Keratinocyte (primary cell): ENCODE results near the gene R3HCC1L.

Experiments used
- EZH2 ChIP-seq: IDR thresholded peaks from one replicate; pipeline ENCODE4 v1.6.1; 2012; ENCODE audit warnings: inconsistent platforms, mild to moderate bottlenecking, low read length, moderate library complexity
- TF ChIP-seq, protein P1 (sequence below), 3 experiments: IDR thresholded peaks in 1 of 3; conservative IDR thresholded peaks in 1 of 3; optimal IDR thresholded peaks in 1 of 3; 2 replicates in 2 of 3; 3 replicates in 1 of 3; pipeline versions ENCODE3 to v1.5.1; 2011; ENCODE audit warnings: low read length in 3 of 3, mild to moderate bottlenecking in 3 of 3, moderate library complexity in 2 of 3, control low read depth in 1 of 3, inconsistent platforms in 1 of 3; ENCODE audit not compliant: insufficient read depth in 2 of 3; ENCODE audit errors: extremely low read depth in 1 of 3

DNA sequence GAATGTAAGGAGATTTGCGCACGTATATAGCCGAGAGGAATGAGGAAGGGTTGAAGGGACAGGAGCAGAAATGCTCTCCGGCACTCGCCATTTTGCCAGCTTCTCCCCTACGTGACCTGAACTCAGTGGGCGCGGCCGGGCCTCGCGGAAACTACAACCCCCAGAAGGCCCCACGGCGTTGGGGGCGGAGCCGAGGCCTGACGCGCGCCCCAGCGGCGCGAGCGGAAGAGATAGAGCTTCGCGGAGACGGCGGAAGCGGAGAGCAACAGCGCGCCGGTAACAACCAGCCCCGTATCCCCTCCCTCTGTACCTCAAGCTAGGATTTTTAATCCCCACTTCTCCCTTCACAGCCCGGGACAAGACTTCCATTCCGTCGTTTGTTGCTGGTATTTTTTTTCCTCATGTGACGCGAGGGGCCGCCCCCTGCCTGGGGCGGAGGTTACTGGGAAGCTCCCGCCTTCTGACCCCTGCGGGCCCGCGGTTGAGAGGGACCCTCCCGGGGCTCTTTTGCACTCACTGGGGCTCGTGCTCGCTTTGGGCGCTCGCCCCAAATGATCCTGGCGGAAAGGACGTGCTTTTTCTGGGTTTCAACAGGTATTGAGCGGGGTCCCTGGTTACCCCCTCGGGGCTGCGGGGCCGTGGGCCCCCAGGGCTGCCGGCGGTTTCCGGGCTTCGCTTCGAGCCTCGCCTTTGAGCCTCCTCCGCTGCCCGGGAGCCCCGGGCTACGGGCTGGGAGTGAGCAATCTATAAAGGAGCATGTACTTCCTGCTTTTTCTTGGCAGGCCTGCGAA is at the start of gene R3HCC1L:
- TF ChIP-seq, protein P1, sequence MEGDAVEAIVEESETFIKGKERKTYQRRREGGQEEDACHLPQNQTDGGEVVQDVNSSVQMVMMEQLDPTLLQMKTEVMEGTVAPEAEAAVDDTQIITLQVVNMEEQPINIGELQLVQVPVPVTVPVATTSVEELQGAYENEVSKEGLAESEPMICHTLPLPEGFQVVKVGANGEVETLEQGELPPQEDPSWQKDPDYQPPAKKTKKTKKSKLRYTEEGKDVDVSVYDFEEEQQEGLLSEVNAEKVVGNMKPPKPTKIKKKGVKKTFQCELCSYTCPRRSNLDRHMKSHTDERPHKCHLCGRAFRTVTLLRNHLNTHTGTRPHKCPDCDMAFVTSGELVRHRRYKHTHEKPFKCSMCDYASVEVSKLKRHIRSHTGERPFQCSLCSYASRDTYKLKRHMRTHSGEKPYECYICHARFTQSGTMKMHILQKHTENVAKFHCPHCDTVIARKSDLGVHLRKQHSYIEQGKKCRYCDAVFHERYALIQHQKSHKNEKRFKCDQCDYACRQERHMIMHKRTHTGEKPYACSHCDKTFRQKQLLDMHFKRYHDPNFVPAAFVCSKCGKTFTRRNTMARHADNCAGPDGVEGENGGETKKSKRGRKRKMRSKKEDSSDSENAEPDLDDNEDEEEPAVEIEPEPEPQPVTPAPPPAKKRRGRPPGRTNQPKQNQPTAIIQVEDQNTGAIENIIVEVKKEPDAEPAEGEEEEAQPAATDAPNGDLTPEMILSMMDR (optimal IDR thresholded peaks at IDR 0.05 in 1 of 3, IDR thresholded peaks at IDR 0.05 in 1 of 3, conservative IDR thresholded peaks at IDR 0.05 in 1 of 3; ENCODE audit: extremely low read depth in 1 of 3, insufficient read depth in 2 of 3, low read length in 3 of 3): no peak
- no peak for TF ChIP-seq EZH2
